ENCODE results near the gene TXNDC5.
"Not testable (repeated sequence)": the region's sequence is repeated elsewhere in the genome, so short reads cannot be mapped to it uniquely, and the experiment has no call there.

The TXNDC5 gene

GRCh38 chr6:7894262-7895124 is 16.1 kb downstream of the TXNDC5 start:
- DNase-seq = no peak

- DNase-seq = no peak
Measured at GRCh38 chr6:7893342-7893741, 17.2 kb downstream of the TXNDC5 start.

- not testable (repeated sequence) for DNase-seq
Measured at GRCh38 chr6:7892367-7892766, 18.2 kb downstream of the TXNDC5 start.

GRCh38 chr6:7891078-7891872 is 19.3 kb downstream of the TXNDC5 start:
- no peak for DNase-seq

- no peak for DNase-seq
Measured at GRCh38 chr6:7888587-7889357, 21.8 kb downstream of the TXNDC5 start.

GRCh38 chr6:7887278-7887991 is 23.2 kb downstream of the TXNDC5 start:
- DNase-seq = no peak

- no peak for DNase-seq
Measured at GRCh38 chr6:7886132-7886531, 24.5 kb downstream of the TXNDC5 start.

- DNase-seq = no peak
Measured at GRCh38 chr6:7883381-7883780, 27.2 kb downstream of the TXNDC5 start.

GRCh38 chr6:7882505-7883257 is 27.9 kb downstream of the TXNDC5 start:
- no peak for DNase-seq

- no peak for DNase-seq
Measured at GRCh38 chr6:7881765-7882500, 28.7 kb downstream of the TXNDC5 start.

GRCh38 chr6:7880718-7881107 is 29.9 kb downstream of the TXNDC5 start:
- DNase-seq = no peak

GRCh38 chr6:7879980-7880717 is 30.4 kb downstream of the TXNDC5 start:
- DNase-seq = no peak

- no peak for DNase-seq
Measured at GRCh38 chr6:7879579-7879978, 31.0 kb downstream of the TXNDC5 start.

- DNase-seq = no peak
Measured at GRCh38 chr6:7879043-7879442, 31.5 kb downstream of the TXNDC5 start.

GRCh38 chr6:7878401-7878964 is 32.1 kb downstream of the TXNDC5 start:
- DNase-seq = no peak

- DNase-seq = no peak
Measured at GRCh38 chr6:7868926-7869325, 41.7 kb downstream of the TXNDC5 start.

- no peak for DNase-seq
Measured at GRCh38 chr6:7866526-7866925, 44.1 kb downstream of the TXNDC5 start.

- DNase-seq = no peak
Measured at GRCh38 chr6:7865781-7866180, 44.8 kb downstream of the TXNDC5 start.

GRCh38 chr6:7859591-7859990 is 51.0 kb downstream of the TXNDC5 start:
- no peak for DNase-seq

GRCh38 chr6:7851780-7852179 is 58.8 kb downstream of the TXNDC5 start:
- DNase-seq = no peak

Measured in NCI-H1694 treated with DMSO at 0.1 percent for 48 hours (cell line).